ENCODE data around the gene ACACB.

- TF ChIP-seq, protein P1, sequence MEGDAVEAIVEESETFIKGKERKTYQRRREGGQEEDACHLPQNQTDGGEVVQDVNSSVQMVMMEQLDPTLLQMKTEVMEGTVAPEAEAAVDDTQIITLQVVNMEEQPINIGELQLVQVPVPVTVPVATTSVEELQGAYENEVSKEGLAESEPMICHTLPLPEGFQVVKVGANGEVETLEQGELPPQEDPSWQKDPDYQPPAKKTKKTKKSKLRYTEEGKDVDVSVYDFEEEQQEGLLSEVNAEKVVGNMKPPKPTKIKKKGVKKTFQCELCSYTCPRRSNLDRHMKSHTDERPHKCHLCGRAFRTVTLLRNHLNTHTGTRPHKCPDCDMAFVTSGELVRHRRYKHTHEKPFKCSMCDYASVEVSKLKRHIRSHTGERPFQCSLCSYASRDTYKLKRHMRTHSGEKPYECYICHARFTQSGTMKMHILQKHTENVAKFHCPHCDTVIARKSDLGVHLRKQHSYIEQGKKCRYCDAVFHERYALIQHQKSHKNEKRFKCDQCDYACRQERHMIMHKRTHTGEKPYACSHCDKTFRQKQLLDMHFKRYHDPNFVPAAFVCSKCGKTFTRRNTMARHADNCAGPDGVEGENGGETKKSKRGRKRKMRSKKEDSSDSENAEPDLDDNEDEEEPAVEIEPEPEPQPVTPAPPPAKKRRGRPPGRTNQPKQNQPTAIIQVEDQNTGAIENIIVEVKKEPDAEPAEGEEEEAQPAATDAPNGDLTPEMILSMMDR (IDR thresholded peaks at IDR 0.05) = no peak
- no peak for TF ChIP-seq POLR2A (IDR thresholded peaks at IDR 0.05)
These were observed 129.8 kb downstream of the ACACB start for GRCh38 chr12:109246221-109246620.

All from esophagus squamous epithelium (tissue), 4 donors.